AG09309 (cell line): ENCODE measurements around the gene GP1BA.

Experiments used
- DNase-seq: peaks from one replicate; pipeline ENCODE4 v3.0.0-alpha.2; 2010; ENCODE audit warnings: low read depth
- H3K4me3 ChIP-seq: 2 replicates; pipeline ENCODE4 v1.5.1; 2011; ENCODE audit warnings: mild to moderate bottlenecking, low read depth, low read length, moderate library complexity; ENCODE audit not compliant: control insufficient read depth
- CTCF ChIP-seq: IDR thresholded peaks from 2 replicates; pipeline ENCODE4 v1.5.1; 2011; ENCODE audit warnings: mild to moderate bottlenecking, low read depth, low read length, inconsistent platforms; ENCODE audit not compliant: insufficient read depth, control insufficient read depth; ENCODE audit errors: missing control alignments

The GP1BA gene

GRCh38 chr17:4960279-4960922, 28.3 kb downstream of the GP1BA start:
- no peak for DNase-seq
- no peak for TF ChIP-seq CTCF
- no peak overlapping the region for H3K4me3 ChIP-seq

- H3K4me3 ChIP-seq: no peak overlapping the region
- no peak for TF ChIP-seq CTCF
- no peak for DNase-seq
These were observed 33.4 kb downstream of the GP1BA start for GRCh38 chr17:4965311-4965986.

GRCh38 chr17:4966844-4967538, 34.9 kb downstream of the GP1BA start:
- TF ChIP-seq CTCF: no peak
- DNase-seq: peak; percentile 98
- H3K4me3 ChIP-seq: peak overlapping the region; percentile 87

- peak; percentile 94 for DNase-seq
- H3K4me3 ChIP-seq: peak within 1 kb of the TSS; percentile 87
- no peak for TF ChIP-seq CTCF
These were observed 35.7 kb downstream of the GP1BA start, which contains the start of gene SPAG7 for GRCh38 chr17:4967539-4968485. Gene SPAG7, minus strand, starts transcription at chr17:4967817. Its CDS starts 13 bp downstream, at chr17:4967804.

GRCh38 chr17:4968486-4969046, 36.5 kb downstream of the GP1BA start:
- no peak for DNase-seq
- peak overlapping the region; percentile 87 for H3K4me3 ChIP-seq
- peak; percentile 1 for TF ChIP-seq CTCF
